Medulla oblongata (tissue), 1 donor: ENCODE measurements around the gene WDR81.
"Not testable (repeated sequence)": the region's sequence is repeated elsewhere in the genome, so short reads cannot be mapped to it uniquely, and the experiment has no call there.

Source experiments
- DNase-seq: peaks from one replicate; pipeline ENCODE4 v3.0.0-alpha.2; 2015; ENCODE audit errors: extremely low spot score

WDR81 gene

DNA sequence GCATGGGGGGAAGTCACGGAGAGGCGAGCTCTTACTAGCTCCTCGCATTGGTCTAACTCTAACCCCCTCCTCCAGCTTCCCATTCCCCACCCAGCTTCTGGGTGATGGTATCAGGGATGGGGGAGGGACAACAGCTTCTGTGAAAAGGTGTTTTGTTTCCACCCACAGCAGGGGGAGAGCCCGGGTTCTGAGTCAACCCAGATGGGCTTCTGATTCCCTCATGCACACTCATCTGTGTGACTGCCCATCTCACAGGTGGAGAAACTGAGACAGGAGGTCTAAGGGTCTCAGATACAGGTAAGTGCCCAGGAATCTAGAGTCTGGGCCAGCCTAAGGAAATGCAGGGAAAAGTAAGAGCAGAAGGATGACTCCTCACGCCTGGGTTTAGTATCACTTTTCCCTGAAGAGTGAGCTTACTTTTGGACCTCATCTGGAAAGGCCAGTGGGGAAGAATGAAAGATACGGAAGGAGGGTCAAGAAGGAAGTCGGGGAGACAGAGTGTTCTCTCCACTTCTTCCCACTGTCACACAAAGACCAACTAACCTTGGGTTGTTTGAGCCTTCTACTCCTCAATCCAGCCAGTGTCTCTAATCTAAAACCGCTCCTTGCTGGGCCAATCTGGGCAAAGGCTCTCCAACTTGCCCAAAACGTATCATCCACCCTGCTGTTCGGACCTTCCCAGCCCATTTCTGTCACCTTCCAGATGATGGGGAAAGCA, 11.2 kb upstream of the WDR81 start:
- DNase-seq = no peak

DNA sequence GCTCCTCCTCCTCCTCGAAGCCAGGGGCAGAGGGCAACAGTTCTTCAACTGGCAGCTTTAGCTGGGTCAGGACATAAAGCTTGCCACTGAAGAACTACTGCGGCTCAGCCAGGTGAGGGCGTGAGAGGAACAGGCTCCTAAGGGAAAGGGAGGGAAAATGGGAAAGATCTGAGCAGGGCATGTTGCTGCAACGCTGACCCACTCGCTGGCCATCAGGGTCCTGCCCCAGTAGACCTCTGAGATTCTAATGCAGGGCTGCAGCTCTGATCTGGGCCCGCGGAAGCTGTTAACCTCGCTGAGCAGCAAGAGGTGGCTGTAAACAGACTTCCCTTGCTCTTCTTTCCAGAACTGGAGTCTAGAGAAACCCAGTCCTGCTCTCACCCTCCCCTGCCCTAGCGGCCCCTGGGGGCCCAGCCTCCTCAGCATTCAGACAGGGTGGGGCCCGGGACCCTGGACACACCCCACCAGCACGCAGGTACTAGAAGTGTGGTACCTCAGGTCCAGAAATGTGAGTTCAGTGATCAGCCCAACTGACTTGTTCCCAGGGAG, 10.6 kb upstream of the WDR81 start:
- DNase-seq = no peak

DNA sequence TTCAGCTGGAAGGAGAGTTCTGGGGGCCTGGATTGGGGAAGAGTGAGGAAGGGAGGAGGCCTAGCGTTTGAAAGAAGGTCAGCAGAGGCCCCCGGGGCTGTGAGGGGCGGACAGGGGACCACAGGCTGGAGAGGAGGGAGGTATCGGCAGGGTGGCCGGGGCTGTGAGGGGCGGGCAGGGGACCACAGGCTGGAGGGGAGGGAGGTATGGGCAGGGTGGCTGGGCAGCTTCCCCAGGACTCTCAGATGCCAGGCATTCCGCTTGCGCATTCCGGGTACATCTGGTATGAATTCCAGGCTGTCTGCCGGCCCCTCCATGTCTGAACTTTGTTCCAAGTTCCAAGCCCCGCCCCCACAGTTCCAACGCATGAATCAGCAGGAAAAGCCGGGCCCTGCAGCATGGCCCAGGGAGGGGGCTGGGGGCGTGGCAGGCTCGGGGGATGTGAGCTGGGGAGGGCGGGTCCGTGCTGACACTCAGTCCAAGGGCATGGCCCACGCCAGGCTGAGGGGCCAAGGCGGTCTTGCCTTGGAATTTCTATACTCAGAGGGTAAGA, 10.0 kb upstream of the WDR81 start:
- peak; percentile 87 for DNase-seq

DNA sequence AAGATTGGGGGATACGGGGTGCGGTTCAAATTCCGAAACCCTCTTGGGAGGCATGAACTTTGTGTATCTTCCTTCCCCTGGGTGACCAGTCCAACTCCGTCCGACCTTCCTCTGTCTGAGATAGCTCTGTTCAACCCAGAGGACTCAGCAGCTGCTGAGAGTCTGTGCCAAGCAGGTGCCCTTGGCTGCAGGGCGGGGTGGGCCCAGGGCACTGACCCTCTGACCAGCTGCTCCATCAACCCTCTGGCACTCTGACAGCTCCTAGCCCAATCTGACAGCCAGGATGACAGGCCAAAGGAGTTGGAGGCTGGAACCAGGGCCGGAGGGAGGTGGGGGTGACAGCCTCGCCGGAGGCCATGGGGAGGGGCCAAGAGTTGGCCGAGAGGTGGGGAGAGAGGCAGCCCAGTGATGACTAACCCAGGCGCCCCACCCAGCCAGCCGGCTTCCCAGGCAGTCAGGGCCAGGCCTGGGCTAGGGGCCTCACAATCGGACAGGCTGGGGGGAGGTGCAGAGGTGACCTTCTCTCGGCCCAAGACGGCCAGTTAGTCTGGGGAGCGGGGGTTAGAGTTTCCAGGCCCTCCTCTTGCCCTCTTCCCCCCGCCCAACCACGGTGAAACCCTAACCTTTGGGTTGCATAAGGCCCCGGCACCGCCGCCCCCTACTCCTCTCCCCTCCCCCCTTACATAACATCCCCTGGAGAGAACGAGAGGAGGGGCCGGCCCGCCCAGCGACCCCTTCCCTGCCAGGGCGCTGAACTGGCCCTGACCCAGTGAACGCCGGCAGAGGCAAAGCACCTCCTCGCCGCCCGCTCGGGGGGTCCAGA, 9.3 kb upstream of the WDR81 start:
- DNase-seq = peak; percentile 59

DNA sequence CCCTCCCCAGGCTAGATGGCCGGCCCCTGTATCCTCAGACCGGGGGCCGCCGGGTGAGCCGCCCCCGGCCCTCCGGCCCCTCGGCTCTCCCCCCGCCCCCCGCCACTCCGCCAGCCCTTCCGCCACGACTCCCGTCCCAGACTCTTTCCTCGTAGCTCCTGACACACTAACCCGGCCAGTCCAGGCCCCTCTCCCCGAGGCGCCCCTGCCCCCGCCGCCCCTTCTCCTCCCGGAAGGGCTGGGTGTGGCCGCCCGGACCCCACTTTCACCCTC, 8.8 kb upstream of the WDR81 start:
- DNase-seq = no peak

DNA sequence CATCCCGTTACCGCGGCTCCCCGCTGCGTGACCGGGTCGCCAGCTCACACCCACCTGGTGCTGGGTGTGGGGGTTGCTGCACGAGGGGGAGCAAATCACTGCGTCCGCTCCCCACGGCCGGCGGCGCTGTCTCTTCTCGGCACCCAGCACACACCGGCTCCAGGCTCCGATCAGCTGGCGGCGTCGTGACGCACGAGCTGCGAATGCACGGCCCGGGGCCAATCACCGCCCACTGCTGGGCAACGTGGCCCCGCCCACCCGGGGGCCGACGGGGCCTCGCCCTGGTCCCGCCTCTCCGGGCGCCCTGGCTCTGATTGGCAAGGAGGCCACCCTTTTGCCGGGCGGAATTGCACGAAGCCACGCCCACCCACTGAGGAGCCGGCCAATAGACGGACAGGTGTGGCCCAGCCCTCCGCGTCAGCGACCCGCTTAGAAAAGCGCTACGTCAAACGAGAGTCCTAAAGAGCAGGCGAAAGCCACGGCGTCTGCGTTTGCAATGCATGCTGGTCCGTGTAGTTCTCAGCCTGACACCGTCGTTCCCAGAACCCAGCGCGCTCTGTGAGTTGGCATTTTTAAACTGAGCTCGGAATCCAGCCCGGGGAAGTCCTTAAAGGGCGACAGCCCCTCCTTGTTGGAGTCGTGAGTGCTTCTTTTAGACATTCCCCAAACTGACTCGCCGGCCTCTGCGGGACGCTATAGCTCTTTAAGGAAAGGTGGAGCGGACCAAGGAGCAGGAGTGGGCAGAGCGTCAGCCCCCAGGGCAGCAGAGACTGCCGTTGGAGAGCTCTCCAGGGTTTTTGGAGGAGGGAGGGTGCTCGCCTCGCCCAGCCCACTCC, 8.2 kb upstream of the WDR81 start:
- peak; percentile 100 for DNase-seq

DNA sequence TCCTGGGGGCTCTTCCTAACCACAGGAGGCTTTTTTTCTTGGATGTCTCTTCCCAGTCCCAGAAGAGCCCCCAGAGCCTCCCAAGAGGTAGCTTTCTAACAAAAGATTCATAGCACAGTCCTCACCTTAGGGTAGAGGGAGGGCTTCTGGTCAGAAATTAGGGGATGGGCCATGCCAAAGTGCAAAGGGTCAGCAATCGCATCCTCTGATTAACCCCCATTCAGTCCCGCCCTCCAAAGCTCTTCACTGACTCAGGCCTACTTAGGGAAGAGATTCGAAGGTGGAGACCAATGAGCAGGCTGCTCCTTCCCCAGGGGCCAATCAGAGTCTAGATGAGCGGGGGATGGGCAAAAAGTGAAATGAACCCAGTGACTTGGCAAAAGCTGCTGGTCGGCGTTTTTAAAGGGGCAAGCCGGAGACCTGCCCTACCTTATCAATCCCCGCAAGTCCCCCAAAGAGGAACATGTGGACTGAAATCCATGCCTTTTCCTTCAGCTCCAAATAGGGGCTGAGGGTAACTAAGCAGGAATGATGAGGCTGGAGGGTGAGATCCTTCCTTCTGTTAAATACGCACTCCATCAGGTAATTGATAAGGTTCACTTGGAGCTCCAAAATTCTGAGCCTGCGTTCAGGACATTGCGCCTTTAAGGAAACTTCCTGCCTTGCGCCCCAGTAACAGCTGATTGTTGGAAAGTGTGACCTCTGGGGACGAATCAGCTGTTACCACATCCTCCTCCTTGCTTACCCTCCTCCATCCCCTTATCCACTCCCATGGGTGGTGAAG, 7.4 kb upstream of the WDR81 start:
- peak; percentile 98 for DNase-seq

DNA sequence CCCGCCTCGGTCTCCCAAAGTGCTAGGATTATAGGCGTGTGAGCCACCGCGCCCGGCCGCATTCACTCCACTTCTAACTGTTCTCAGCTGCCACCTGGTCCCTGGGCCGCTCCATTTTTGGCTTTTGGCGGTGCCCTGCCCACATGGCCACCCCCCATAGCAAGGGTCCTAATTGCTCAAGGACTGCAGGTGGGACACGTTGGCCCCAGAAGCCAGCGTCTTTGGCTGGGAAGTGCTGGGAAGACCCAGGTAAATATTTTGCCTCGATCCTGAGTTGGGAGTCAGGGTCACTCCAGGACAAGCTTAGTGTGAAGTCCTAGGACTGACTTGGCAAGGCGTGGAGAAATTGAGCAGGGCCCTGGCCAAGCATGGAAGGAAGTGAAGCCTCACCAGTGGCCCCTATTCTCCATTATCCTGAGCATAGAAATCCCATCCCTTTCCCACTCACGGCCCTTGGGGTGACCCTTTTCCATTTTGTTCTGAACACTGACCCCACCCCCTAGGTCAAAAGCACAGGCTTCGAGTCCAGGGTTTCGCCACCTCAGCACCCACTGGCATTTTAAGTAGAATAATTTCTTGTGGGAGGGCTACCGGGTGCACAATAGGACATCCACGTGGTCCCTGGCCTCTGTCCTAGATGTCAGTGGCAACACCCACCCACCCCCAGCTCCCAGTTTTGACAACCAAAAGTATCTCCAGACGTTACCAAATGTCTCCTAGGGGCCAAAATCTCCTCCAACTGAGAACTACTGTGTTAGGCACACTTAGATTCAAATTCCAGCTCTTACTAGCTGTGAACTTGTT, 5.9 kb upstream of the WDR81 start:
- DNase-seq = no peak

DNA sequence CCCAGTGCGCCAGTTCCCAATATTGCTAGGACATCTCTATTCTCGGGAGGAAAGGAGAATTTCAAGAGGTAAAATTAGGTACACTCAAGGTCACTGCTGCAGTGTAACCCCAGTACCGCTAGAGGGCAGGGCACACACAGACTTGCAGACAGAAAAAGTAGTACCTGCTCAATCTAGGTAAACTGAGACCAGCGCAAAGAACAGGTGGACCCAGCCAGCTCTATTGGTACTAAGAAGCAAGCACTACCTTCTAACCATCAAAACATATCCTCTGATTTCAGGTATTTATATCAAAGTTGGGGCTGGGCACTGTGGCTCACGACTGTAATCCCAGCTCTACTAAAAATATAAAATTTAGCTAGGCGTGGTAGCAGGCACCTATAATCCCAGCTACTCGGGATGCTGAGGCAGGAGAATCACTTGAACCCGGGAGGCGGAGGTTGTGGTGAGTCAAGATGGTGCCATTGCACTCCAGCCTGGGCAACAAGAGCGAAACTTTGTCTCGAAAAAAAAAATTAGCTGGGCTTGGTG, 3.6 kb upstream of the WDR81 start:
- DNase-seq = peak; percentile 72

DNA sequence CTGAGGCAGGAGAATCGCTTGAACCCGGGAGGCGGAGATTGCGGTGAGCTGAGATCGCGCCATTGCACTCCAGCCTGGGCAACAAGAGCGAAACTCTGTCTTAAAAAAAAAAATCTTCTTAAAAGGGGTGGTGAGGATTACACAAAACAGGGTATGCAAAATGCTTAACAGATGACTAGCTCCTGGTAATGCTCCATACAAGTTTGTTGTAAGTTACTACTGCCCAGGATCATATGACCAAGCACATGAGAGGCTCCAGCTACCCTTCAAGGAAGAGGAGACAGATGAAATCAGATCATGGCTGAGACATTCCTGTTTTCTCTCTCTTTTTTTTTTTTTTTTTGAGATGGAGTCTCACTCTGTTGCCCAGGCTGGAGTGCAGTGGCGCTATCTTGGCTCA, 2.5 kb upstream of the WDR81 start:
- not testable (repeated sequence) for DNase-seq

DNA sequence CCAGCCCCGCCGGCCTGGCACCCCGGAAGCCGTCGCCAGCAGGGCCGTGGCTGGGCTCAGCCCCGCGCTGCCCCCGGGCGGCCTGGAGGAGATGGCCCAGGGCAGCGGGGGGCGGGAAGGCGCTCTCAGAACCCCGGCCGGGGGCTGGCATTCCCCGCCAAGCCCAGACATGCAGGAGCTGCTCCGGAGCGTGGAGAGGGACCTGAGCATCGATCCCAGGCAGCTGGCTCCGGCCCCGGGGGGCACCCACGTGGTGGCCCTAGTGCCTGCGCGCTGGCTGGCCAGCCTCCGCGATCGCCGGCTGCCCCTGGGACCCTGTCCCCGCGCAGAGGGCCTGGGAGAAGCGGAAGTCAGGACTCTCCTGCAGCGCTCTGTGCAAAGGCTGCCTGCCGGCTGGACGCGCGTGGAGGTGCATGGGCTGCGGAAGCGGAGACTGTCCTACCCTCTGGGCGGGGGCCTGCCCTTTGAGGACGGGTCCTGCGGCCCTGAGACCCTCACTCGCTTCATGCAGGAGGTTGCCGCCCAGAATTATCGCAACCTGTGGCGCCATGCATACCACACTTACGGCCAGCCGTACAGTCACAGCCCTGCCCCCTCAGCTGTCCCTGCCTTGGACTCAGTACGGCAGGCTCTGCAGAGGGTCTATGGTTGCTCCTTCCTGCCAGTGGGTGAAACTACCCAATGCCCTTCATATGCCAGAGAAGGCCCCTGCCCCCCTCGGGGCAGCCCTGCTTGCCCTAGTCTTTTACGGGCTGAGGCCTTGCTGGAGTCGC, 551 bp downstream of the WDR81 start:
- DNase-seq = no peak

DNA sequence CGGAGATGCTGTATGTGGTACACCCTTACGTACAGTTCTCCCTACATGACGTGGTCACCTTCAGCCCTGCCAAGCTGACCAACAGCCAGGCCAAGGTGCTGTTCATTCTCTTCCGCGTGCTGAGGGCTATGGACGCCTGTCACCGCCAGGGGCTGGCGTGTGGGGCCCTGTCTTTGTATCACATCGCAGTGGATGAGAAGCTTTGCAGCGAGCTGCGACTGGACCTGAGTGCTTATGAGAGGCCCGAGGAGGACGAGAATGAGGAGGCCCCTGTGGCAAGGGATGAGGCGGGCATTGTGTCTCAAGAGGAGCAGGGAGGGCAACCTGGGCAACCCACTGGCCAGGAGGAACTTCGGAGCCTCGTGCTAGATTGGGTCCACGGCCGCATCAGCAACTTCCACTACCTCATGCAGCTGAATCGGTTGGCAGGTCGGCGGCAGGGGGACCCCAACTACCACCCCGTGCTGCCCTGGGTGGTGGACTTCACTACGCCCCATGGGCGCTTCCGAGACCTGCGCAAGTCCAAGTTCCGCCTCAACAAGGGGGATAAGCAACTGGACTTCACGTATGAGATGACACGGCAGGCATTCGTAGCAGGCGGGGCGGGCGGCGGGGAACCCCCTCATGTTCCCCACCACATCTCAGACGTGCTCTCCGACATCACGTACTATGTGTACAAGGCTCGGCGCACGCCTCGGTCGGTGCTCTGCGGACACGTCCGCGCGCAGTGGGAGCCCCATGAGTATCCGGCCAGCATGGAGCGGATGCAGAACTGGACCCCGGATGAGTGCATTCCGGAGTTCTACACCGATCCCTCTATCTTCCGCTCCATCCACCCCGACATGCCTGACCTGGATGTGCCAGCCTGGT, 1.4 kb downstream of the WDR81 start:
- no peak for DNase-seq

DNA sequence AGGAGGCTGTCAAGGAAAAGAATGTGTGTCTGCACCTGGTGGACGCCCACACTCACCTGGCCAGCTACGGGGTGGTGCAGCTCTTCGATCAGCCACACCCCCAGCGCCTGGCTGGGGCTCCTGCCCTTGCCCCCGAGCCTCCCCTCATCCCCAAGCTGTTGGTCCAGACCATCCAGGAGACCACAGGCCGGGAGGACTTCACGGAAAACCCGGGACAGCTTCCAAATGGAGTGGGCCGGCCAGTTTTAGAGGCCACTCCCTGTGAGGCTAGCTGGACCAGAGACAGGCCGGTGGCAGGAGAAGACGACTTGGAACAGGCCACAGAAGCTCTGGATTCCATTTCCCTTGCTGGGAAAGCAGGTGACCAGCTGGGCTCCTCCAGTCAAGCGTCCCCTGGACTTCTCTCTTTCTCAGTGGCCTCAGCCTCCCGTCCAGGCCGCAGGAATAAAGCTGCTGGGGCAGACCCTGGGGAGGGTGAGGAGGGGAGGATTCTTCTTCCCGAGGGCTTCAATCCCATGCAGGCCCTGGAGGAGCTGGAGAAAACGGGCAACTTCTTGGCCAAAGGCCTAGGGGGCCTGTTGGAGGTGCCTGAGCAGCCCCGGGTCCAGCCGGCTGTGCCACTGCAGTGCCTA, 2.2 kb downstream of the WDR81 start:
- no peak for DNase-seq

DNA sequence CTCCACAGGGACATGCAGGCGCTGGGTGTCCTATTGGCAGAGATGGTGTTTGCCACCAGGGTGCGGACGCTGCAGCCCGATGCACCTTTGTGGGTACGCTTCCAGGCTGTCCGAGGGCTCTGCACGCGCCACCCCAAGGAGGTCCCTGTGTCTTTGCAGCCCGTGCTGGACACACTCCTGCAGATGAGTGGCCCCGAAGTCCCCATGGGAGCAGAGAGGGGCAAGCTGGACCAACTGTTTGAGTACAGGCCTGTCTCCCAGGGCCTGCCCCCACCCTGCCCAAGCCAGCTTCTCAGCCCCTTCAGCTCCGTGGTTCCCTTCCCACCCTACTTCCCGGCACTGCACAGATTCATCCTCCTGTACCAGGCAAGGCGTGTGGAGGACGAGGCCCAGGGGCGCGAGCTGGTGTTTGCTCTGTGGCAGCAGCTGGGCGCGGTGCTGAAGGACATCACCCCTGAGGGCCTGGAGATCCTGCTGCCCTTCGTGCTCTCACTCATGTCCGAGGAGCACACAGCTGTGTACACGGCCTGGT, 2.8 kb downstream of the WDR81 start:
- no peak for DNase-seq

DNA sequence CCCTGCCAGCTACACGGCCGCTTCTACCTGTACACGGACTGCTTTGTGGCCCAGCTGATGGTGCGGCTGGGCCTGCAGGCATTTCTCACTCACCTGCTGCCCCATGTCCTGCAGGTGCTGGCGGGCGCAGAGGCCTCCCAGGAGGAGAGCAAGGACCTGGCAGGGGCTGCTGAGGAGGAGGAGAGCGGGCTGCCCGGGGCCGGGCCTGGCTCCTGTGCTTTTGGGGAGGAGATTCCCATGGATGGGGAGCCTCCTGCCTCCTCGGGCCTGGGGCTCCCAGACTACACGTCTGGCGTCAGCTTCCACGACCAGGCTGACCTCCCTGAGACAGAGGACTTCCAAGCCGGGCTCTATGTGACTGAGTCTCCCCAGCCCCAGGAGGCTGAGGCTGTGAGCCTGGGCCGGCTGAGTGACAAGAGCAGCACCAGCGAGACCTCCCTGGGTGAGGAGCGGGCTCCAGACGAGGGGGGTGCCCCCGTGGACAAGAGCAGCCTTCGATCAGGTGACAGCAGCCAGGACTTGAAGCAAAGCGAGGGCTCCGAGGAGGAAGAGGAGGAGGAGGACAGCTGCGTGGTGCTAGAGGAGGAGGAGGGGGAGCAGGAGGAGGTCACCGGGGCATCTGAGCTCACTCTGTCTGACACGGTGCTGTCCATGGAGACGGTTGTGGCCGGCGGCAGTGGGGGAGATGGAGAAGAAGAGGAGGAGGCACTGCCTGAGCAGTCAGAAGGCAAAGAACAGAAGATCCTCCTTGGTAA, 3.5 kb downstream of the WDR81 start:
- no peak for DNase-seq

DNA sequence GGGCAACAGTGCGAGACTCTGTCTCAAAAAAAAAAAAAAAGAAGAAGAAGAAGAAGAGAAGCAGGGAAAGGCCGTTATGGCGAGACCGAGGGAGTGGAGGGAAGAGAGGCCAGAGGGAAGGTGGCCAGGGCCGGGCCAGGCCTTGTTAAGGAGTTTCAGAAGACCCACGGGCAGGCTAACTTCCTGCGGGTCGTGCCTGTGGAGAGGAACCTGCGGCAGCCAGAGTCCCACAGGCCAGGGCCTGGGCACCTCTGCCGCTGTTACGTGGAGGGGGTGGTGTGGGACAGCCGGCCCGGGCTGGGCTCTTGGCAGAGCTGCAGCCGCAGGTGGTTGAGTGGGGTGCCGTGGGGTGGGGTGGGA, 5.4 kb downstream of the WDR81 start:
- no peak for DNase-seq
